Measurements from ENCODE around the gene MEMO1.
"Not testable (repeated sequence)": the region's sequence is repeated elsewhere in the genome, so short reads cannot be mapped to it uniquely, and the experiment has no call there.

Gene MEMO1

GRCh38 chr2:31979956-31980355 is 30.9 kb downstream of the MEMO1 start:
- no peak for DNase-seq (ENCODE audit: low spot score)
- H3K4me3 ChIP-seq: no peak overlapping the region
- H3K27ac ChIP-seq: no peak overlapping the region
- no peak for TF ChIP-seq CTCF (IDR thresholded peaks at IDR 0.05)

GRCh38 chr2:31979018-31979417 is 31.8 kb downstream of the MEMO1 start:
- no peak for TF ChIP-seq CTCF (IDR thresholded peaks at IDR 0.05)
- H3K4me3 ChIP-seq: no peak overlapping the region
- DNase-seq (ENCODE audit: low spot score): no peak
- H3K27ac ChIP-seq: no peak overlapping the region

GRCh38 chr2:31978436-31978835 is 32.4 kb downstream of the MEMO1 start:
- Histone ChIP-seq H3K27ac (no peak overlapping the region), H3K4me3 (no peak overlapping the region)
- TF ChIP-seq CTCF (IDR thresholded peaks at IDR 0.05): no peak
- DNase-seq (ENCODE audit: low spot score): no peak

- no peak for DNase-seq (ENCODE audit: low spot score)
These were observed 37.1 kb downstream of the MEMO1 start for GRCh38 chr2:31973665-31974064.

GRCh38 chr2:31972059-31972458 is 38.7 kb downstream of the MEMO1 start:
- Histone ChIP-seq H3K4me3 (no peak overlapping the region), H3K27ac (no peak overlapping the region)
- DNase-seq (ENCODE audit: low spot score): no peak
- TF ChIP-seq CTCF (IDR thresholded peaks at IDR 0.05): no peak

More at GRCh38 chr2:31973665-31974064, 37.1 kb downstream of the MEMO1 start:
- no peak overlapping the region for H3K4me3 ChIP-seq
- H3K27ac ChIP-seq: no peak overlapping the region
- TF ChIP-seq CTCF (IDR thresholded peaks at IDR 0.05): no peak

- TF ChIP-seq CTCF (IDR thresholded peaks at IDR 0.05): no peak
- Histone ChIP-seq H3K4me3 (no peak overlapping the region), H3K27ac (no peak overlapping the region)
- no peak for DNase-seq (ENCODE audit: low spot score)
These were observed 41.6 kb downstream of the MEMO1 start for GRCh38 chr2:31969178-31969577.

- Histone ChIP-seq H3K27ac (no peak overlapping the region), H3K4me3 (no peak overlapping the region)
- TF ChIP-seq CTCF (IDR thresholded peaks at IDR 0.05): no peak
- no peak for DNase-seq (ENCODE audit: low spot score)
These were observed 43.0 kb downstream of the MEMO1 start for GRCh38 chr2:31967790-31968189.

GRCh38 chr2:31966402-31966801 is 44.4 kb downstream of the MEMO1 start:
- DNase-seq (ENCODE audit: low spot score); H3K4me3 ChIP-seq; H3K27ac ChIP-seq: not testable (repeated sequence)
